GM19372 (cell line): ENCODE results near the gene RASA3.

Source experiments
- ATAC-seq: cut with Tn5 transposase; IDR thresholded peaks from one replicate; pipeline ENCODE4 v1.9.1; 2021; ENCODE audit warnings: mild to moderate bottlenecking, low read depth, moderate library complexity; ENCODE audit not compliant: unreplicated experiment

The RASA3 gene

DNA sequence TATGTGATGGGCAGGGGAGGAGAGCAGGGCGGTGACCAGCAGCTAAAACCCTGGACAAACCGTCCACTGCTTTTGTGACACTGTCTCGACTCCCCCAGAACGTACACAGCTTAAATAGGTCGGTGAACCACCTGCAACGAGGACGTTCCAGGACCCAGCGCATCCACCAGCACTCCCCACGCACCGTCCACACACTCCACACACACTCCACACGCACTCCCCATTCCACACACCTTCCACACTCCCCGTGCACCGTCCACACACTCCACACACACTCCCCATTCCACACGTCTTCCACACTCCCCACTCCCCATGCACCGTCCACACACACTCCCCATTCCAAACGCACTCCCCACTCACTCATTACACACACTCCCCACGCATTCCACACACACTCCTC is 120.3 kb downstream of the RASA3 start:
- ATAC-seq = no peak

DNA sequence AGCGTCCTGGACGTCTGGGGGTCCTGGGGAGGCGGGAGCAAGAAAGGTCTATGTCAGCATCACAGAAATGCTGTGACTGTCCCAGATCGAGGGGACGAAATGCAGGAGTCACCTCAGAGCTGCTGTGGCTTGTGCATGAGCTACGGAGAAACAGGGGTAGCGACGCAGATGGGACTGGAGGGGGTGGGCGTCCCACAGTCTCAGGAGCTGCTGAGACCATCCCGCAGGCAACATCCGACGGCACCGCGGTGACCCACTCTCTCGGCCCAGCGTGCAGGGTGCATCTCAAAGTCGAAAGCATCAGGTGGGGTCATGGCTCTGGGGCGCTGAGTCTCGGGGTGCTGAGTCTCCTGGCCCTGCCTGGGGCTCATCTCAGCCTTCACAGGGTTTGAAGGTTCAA is 121.2 kb downstream of the RASA3 start:
- ATAC-seq = no peak

- ATAC-seq = no peak
Measured at GRCh38 chr13:114010401-114011101, 121.9 kb downstream of the RASA3 start.

GRCh38 chr13:114009590-114010400 is 122.6 kb downstream of the RASA3 start:
- no peak for ATAC-seq

DNA sequence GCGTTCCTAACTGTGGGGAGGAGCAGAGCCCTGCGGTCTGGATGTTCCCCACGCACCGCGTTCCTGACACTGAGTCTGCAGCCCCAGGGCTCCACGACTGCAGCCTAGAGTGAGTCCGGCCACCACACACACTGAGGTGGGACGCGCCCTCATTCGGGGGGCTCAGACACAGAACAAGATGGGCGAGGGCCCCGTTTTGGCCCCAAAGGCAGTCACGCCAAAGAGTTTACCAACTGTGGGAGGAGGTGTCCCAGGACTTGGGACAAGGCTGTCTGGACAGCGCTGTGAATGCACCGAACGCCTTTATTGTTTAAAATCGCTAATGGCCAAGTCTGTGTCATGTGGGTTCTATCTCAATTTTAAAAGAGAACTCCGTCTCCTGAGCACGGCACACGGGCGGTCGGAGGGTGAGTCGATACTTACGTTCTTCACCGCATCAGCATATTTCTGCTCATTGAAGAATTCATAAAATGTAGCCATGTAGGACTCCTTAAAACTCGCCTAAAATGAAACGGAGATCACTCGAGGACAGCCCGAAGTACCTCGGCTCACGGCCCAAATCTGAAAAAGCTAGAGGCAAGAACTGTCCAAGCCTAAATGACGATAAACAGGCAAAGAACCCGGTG is 123.3 kb downstream of the RASA3 start:
- no peak for ATAC-seq

- ATAC-seq = no peak
Measured at GRCh38 chr13:114007566-114007965, 124.9 kb downstream of the RASA3 start.

DNA sequence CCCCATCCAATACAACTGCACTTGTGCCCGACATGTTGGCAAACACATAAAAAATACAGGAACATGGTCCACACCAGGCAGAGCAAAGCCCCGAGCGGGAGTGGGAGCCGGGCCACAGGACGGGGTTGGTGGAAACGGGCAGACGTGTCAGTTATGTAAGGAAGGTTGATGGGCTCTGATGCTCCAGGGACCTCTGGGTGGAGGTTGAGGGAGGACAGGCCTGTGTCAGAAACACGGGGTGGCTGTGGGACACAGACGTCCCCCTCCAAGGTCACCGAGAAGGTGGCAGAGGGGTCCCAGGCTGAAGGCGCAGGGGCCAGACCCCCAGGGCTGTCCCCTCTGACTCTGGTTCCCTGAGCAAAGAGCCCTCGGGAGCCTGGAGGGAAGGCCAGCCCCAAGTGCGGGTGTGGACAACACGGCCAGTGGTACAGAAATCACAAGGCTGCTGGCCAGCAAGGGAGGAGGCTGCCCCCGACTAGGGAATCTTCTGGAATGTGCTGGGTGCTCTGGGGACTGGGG is 127.2 kb downstream of the RASA3 start:
- no peak for ATAC-seq

- ATAC-seq = no peak
Measured at GRCh38 chr13:114004420-114005205, 127.8 kb downstream of the RASA3 start.

- ATAC-seq = no peak
Measured at GRCh38 chr13:114002771-114003321, 129.6 kb downstream of the RASA3 start.

GRCh38 chr13:114002009-114002544 is 130.3 kb downstream of the RASA3 start:
- no peak for ATAC-seq

DNA sequence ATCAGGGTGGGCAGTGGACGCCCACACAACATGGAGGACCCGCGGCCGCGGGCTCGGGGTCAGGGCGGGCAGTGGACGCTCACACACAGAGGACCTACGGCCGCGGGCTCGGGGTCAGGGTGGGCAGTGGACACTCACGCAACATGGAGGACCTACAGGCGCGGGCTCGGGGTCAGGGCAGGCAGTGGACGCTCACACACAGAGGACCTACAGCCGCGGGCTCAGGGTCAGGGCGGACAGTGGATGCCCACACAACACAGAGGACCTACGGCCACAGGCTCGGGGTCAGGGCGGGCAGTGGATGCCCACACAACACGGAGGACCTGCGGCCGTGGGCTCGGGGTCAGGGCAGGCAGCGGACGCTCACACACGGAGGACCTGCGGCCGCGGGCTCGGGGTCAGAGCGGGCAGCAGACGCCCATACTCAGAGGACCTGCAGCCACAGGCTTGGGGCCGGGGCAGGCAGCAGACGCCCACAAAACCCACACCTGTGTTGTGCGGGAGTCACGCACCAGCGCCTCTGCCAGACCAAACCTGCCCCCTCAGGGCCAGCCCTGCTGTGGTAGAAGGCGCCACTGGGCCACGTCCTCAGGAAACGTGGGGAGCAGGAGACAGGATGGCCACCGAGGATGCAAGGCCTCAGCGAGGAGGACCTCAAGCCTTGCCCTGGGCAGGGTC is 131.0 kb downstream of the RASA3 start:
- no peak for ATAC-seq

GRCh38 chr13:114000151-114001040 is 132.0 kb downstream of the RASA3 start:
- no peak for ATAC-seq

DNA sequence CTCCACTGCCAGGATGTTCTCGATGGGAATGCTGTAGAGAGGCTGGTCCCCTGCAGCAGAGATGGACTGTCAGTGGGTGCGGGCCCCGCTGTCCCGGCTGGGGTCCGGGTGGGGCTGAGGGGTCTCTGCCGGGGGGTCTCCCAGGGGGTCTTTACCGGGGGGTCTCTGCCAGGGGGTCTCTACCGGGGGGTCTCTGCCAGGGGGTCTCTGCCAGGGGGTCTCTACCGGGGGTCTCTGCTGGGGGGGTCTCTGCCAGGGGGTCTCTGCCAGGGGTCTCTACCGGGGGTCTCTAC is 132.9 kb downstream of the RASA3 start:
- no peak for ATAC-seq

DNA sequence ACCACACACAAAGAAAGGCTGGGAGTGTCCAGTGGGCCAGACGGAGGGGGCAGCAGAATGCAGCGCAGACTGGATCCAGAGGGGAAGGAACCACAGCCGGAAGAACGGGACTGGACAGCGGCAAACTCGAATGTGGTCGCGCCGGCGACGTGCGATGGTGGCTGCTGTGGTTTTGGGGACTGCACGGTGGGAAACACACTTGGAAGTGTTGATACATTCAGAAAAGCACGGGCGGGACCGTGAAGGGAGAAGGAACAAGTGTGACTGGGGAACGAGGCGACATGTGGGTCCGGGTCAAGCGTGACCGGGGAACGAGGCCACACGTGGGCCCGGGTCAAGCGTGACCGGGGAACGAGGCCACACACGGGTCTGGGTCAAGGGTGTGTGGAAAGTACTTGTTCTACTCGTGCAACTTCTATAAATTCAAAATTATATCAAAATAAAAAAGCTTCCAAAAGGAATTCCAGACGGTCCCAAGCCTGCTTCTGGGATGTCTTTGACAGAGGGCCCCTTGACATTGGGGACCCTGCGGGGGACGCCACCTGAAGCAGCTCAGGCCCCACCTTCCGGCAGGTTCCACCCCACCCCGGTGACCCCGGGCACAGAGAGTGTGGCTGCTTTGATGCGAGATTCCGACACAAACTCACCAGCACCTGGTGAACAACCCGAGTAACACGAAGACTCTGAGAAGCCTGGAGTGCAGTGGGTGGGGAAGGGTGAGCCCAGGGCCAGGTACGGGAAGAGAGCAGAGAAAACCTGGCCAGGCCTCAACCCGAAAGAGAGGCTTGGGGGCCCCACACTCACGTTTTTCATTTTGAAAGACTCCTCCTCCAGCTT is 133.4 kb downstream of the RASA3 start:
- ATAC-seq = no peak

DNA sequence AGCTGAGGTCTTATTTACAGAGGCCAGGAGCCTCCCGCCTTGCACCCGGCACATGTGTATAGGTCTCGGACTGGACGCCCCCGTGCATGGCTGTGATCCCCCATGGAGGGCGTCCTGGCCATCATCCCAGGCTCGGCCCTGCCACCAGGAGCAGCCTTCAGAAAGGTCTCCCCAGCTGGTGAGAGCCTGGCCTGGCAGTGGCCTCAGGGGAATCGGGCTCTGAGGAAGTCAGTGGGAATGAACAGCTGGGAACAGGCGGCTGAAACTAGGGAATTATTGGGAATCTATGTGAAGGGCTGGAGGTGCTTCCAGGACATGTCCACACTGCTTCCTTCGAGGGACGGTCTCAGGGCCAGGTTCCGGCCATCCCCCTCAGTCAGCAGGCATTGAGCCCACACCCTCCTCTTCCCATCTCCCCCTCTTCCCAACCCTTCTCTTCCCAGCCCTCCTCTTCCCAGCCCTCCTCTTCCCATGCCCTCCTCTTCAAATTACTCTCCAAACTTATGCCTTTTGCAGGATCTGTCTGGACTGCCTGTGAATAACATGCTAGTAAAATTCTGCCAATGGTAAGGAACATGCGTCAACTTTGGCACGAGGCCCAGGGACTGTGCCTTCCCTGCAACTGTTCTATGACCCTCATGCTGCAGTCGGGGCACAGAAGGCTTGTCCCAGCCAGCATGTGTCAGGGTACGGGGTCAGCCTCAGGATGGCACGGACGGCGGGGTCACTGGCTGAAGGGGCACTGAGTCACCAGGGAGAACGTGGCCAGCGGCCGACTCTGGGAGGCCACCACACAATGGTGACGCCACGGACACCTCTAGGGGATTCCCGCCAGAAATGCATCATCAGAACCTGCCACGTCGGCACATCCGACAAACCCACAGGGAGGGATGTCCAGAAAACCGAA is 134.3 kb downstream of the RASA3 start:
- no peak for ATAC-seq

DNA sequence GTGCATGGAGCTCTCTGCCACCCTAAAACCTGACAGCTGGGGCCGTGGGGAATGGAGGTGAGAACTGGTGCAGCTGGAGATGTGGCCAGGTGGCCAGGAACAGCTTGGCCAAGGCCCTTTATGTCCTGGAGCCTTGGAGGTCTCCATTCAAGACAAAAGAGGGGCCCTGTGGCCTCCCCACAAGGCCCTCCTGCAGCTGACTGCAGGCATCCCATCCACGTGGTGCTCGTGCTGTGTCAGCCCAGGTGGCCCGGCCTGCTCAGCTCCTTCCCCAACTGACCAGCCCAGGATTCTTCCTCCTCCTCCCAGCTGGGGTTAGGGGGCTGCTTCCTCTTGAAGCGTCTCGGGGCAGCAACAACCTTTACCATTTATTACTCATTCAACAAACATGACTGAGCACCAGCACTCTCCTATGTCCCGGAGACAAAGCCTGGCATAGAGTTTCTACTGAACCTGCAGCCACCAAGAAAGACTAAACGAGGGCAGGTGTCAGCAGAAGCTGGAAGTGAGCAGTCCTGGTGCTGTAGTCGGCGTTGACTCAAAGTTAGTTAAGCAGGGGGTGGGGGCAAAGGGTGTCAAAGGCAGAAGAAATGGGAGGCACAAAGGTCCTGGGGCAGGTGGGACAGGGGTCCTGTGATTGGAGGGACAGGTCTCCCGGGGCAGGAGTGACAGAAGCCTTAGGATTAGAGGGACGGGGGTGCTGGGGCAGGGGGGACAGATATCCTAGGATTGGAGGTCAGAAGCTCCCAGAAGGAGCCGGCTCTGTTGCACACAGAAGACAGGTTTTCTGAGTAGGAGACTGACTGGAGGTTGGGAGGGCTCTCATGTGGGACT is 135.3 kb downstream of the RASA3 start:
- no peak for ATAC-seq
